IMR-90 (cell line): ENCODE results near the gene MACIR.

ENCODE experiments used
- BHLHE40 ChIP-seq: fragments of 150-350 bp; IDR thresholded peaks from 2 replicates; pipeline ENCODE4 v1.6.1; 2016; ENCODE audit warnings: mild to moderate bottlenecking, low read depth, low read length
- CEBPB ChIP-seq: IDR thresholded peaks from 2 replicates; pipeline ENCODE4 v1.6.1; 2012; ENCODE audit warnings: low read depth, low read length, improper control_type of control experiment
- CTCF ChIP-seq: conservative IDR thresholded peaks from 2 replicates; pipeline ENCODE4 v1.5.1; 2012; ENCODE audit warnings: mild to moderate bottlenecking, low read depth, low read length, improper control_type of control experiment
- ELK1 ChIP-seq: fragments of 150-350 bp; IDR thresholded peaks from 2 replicates; pipeline ENCODE4 v1.6.1; 2016; ENCODE audit warnings: low read depth, mild to moderate bottlenecking, low read length, moderate library complexity, borderline replicate concordance
- FOS ChIP-seq: fragments of 150-350 bp; IDR thresholded peaks from 2 replicates; pipeline ENCODE4 v1.6.1; 2016; ENCODE audit warnings: low read depth, low read length
- MAFK ChIP-seq: IDR thresholded peaks from 2 replicates; pipeline ENCODE4 v1.6.1; 2012; ENCODE audit warnings: low read depth, low read length, improper control_type of control experiment
- MAZ ChIP-seq: IDR thresholded peaks from 2 replicates; pipeline ENCODE4 v1.6.1; 2012; ENCODE audit warnings: low read depth, mild to moderate bottlenecking, low read length, improper control_type of control experiment, moderate library complexity, borderline replicate concordance
- MXI1 ChIP-seq: IDR thresholded peaks from 2 replicates; pipeline ENCODE4 v1.6.1; 2012; ENCODE audit warnings: low read depth, mild to moderate bottlenecking, low read length, moderate library complexity, borderline replicate concordance
- POLR2A ChIP-seq: IDR thresholded peaks from 2 replicates; pipeline ENCODE4 v1.6.1; 2012; ENCODE audit warnings: mild to moderate bottlenecking, low read depth, low read length
- RAD21 ChIP-seq: IDR thresholded peaks from 2 replicates; pipeline ENCODE4 v1.6.1; 2012; ENCODE audit warnings: low read length, improper control_type of control experiment
- RCOR1 ChIP-seq: IDR thresholded peaks from 2 replicates; pipeline ENCODE4 v1.6.1; 2012; ENCODE audit warnings: mild to moderate bottlenecking, low read length, improper control_type of control experiment; ENCODE audit not compliant: insufficient replicate concordance
- RFX5 ChIP-seq: IDR thresholded peaks from 2 replicates; pipeline ENCODE4 v1.8.0; 2012; ENCODE audit warnings: low read depth, mild to moderate bottlenecking, low read length, moderate library complexity
- SMC3 ChIP-seq: fragments of 150-350 bp; IDR thresholded peaks from 2 replicates; pipeline ENCODE4 v1.6.1; 2016; ENCODE audit warnings: low read depth, mild to moderate bottlenecking, antibody characterized with exemption, low read length, moderate library complexity
- USF2 ChIP-seq: fragments of 150-350 bp; IDR thresholded peaks from 2 replicates; pipeline ENCODE4 v1.6.1; 2017; ENCODE audit warnings: mild to moderate bottlenecking, antibody characterized with exemption, low read length, low read depth

GRCh38 chr5:103291606-103292005, 33.0 kb downstream of the MACIR start:
- no peak for TF ChIP-seq CTCF
- TF ChIP-seq MXI1, result no peak
- TF ChIP-seq ELK1, result no peak
- no peak for TF ChIP-seq SMC3
- no peak for TF ChIP-seq POLR2A
- TF ChIP-seq RAD21, result no peak
- TF ChIP-seq BHLHE40, result no peak
- no peak for TF ChIP-seq MAZ
- no peak for TF ChIP-seq RFX5
- TF ChIP-seq RCOR1, result no peak
- TF ChIP-seq CEBPB, result no peak
- TF ChIP-seq USF2, result no peak
- TF ChIP-seq MAFK, result no peak
- TF ChIP-seq FOS, result no peak
